GM23248 (cell line): ENCODE data around the gene STOX1. TPM values are rescaled to one million over a fixed set of nuclear protein-coding genes. Genes with fewer than 3 reads are reported as not detected.
"Not testable (repeated sequence)": the region's sequence is repeated elsewhere in the genome, so short reads cannot be mapped to it uniquely, and the experiment has no call there.

Source experiments
- DNase-seq: peaks from one replicate; pipeline ENCODE4 v3.0.0-alpha.2; 2015
- H2AFZ ChIP-seq: fragments of 200-600 bp; sonication (generic); 2 replicates; pipeline ENCODE4 v1.6.1; 2016; ENCODE audit warnings: antibody characterized with exemption
- H3F3A ChIP-seq: fragments of 200-600 bp; sonication (generic); 2 replicates; pipeline ENCODE4 v1.6.1; 2016; ENCODE audit warnings: mild to moderate bottlenecking, antibody characterized with exemption, mixed run types; ENCODE audit not compliant: insufficient read depth
- H3K27ac ChIP-seq: fragments of 200-600 bp; sonication (generic); 2 replicates; pipeline ENCODE4 v1.5.1; 2016; ENCODE audit warnings: mild to moderate bottlenecking
- H3K27me3 ChIP-seq: fragments of 200-600 bp; sonication (generic); replicated peaks from 2 replicates; pipeline ENCODE4 v1.6.1; 2016; ENCODE audit warnings: mild to moderate bottlenecking; ENCODE audit not compliant: insufficient read depth
- H3K36me3 ChIP-seq: fragments of 200-600 bp; sonication (generic); 2 replicates; pipeline ENCODE4 v1.6.1; 2016; ENCODE audit warnings: low read depth, mild to moderate bottlenecking
- H3K4me1 ChIP-seq: fragments of 200-600 bp; sonication (generic); 2 replicates; pipeline ENCODE4 v1.6.1; 2016; ENCODE audit warnings: mild to moderate bottlenecking; ENCODE audit not compliant: insufficient read depth
- H3K4me2 ChIP-seq: fragments of 200-600 bp; sonication (generic); one replicate; pipeline ENCODE4 v1.6.1; 2016; ENCODE audit warnings: mild to moderate bottlenecking; ENCODE audit not compliant: unreplicated experiment
- H3K4me3 ChIP-seq: fragments of 200-600 bp; sonication (generic); 2 replicates; pipeline ENCODE4 v1.5.1; 2016; ENCODE audit warnings: mild to moderate bottlenecking
- H3K79me2 ChIP-seq: fragments of 200-600 bp; sonication (generic); 2 replicates; pipeline ENCODE4 v1.6.1; 2016; ENCODE audit warnings: mild to moderate bottlenecking; ENCODE audit not compliant: insufficient read depth
- H3K9ac ChIP-seq: fragments of 200-600 bp; sonication (generic); 2 replicates; pipeline ENCODE4 v1.6.1; 2016; ENCODE audit warnings: mild to moderate bottlenecking
- H3K9me2 ChIP-seq: fragments of 200-600 bp; sonication (generic); 2 replicates; pipeline ENCODE4 v1.6.1; 2016; ENCODE audit warnings: mixed run types, mild to moderate bottlenecking, moderate library complexity; ENCODE audit not compliant: insufficient read depth
- H3K9me3 ChIP-seq: fragments of 200-600 bp; sonication (generic); one replicate; pipeline ENCODE4 v1.6.1; 2017; ENCODE audit warnings: low read depth
- H4K20me1 ChIP-seq: fragments of 200-600 bp; sonication (generic); 2 replicates; pipeline ENCODE4 v1.6.0; 2016; ENCODE audit not compliant: insufficient read depth
- EZH2 ChIP-seq: fragments of 200-600 bp; sonication (generic); IDR thresholded peaks from 2 replicates; pipeline ENCODE4 v1.6.1; 2018; ENCODE audit warnings: antibody characterized with exemption, mild to moderate bottlenecking; ENCODE audit not compliant: insufficient read depth, poor library complexity, severe bottlenecking
- EZH2phosphoT487 ChIP-seq: fragments of 200-600 bp; sonication (generic); IDR thresholded peaks from 2 replicates; pipeline ENCODE4 v1.6.1; 2018; ENCODE audit warnings: antibody characterized with exemption, moderate library complexity, mild to moderate bottlenecking, low read depth; ENCODE audit not compliant: insufficient read depth
- WGBS, 2 experiments: methylation state at CpG; one replicate each; pipeline ENCODE4 v1.1.6; 2015 to 2017; ENCODE audit warnings: low lambda C conversion rate in 2 of 2, low coverage in 1 of 2; ENCODE audit errors: missing lambda C conversion rate in 2 of 2; 5-methylcytosine and 5-hydroxymethylcytosine counted together
- in situ Hi-C: fragments of 300-500 bp; cut with MboI; formaldehyde crosslinking; loops from 2 replicates; pipeline ENCODE4 v1.15.0; 2020
- polyA plus RNA-seq: library from polyadenylated mRNA; unstranded; fragments of >200 nt; fragmentation: Nextera tagmentation; extraction: Ambion mirVana; gene quantifications from 2 replicates; pipeline ENCODE4 v1.2.1, GENCODE V29; 2016
- total RNA-seq: library from RNA; depleted of rRNA; stranded (reverse); fragments of >200 nt; shearing (Covaris generic); gene quantifications from 2 replicates; pipeline ENCODE4 v1.2.3, GENCODE V29; 2014

STOX1 gene
- total and polyA plus RNA-seq, 2 experiments from 2014 or later: not detected

GRCh38 chr10:68800211-68800610 lies 27.1 kb upstream of the STOX1 start:
- Histone ChIP-seq H3K4me3 (no peak overlapping the region), H2AFZ (no peak overlapping the region), H3K9me3 (no peaks in the 10 kb centered on the region), H3K4me1 (peaks cover 12% of the 10 kb centered on the region), H3K9me2 (no peaks in the 10 kb centered on the region), H4K20me1 (no peaks in the 10 kb centered on the region), H3K36me3 (no peaks in the 10 kb centered on the region), H3K27ac (no peak overlapping the region), H3F3A (no peaks in the 10 kb centered on the region; the same call in 1 of the 2 replicates), H3K27me3 (no peaks in the 10 kb centered on the region), H3K4me2 (no peak overlapping the region), H3K9ac (no peak overlapping the region), H3K79me2 (no peaks in the 10 kb centered on the region)
- no peak for TF ChIP-seq EZH2
- TF ChIP-seq EZH2phosphoT487: no peak
- 6 to 12% methylated on average over 2 of the region's 2 CpGs for WGBS, 2 experiments
- DNase-seq: no peak
- in situ Hi-C loops: no loop called here

GRCh38 chr10:68804692-68805091 lies 22.6 kb upstream of the STOX1 start:
- Histone ChIP-seq H2AFZ (no peak overlapping the region), H3K27me3 (no peaks in the 10 kb centered on the region), H3K36me3 (no peaks in the 10 kb centered on the region), H3K9me3 (no peaks in the 10 kb centered on the region), H4K20me1 (no peaks in the 10 kb centered on the region), H3K27ac (no peak overlapping the region), H3K9me2 (no peaks in the 10 kb centered on the region), H3K4me1 (no peaks in the 10 kb centered on the region), H3K4me2 (no peak overlapping the region), H3K4me3 (no peak overlapping the region), H3F3A (no peaks in the 10 kb centered on the region), H3K9ac (no peak overlapping the region), H3K79me2 (no peaks in the 10 kb centered on the region)
- 90 to 100% methylated on average over 1 of the region's 1 CpG for WGBS, 2 experiments
- DNase-seq: no peak
- in situ Hi-C loops: no loop called here
- TF ChIP-seq EZH2: no peak
- TF ChIP-seq EZH2phosphoT487: no peak

- H3K9me3 ChIP-seq, H4K20me1 ChIP-seq, H3K27me3 ChIP-seq, H3K4me1 ChIP-seq, H3K9ac ChIP-seq, H3K79me2 ChIP-seq, H2AFZ ChIP-seq, H3K4me2 ChIP-seq, in situ Hi-C loops, DNase-seq, H3K9me2 ChIP-seq, H3K36me3 ChIP-seq, H3K4me3 ChIP-seq, H3K27ac ChIP-seq, H3F3A ChIP-seq: not testable (repeated sequence)
- WGBS, 2 experiments: 70 to 74% methylated on average over 9 of the region's 9 CpGs
These were observed 16.5 kb upstream of the STOX1 start for GRCh38 chr10:68810830-68811229.

- Histone ChIP-seq H3K79me2 (no peaks in the 10 kb centered on the region), H3K27me3 (no peaks in the 10 kb centered on the region), H3K4me2 (no peak overlapping the region), H3F3A (no peaks in the 10 kb centered on the region), H4K20me1 (no peaks in the 10 kb centered on the region), H2AFZ (no peak overlapping the region), H3K4me1 (no peaks in the 10 kb centered on the region), H3K9ac (no peak overlapping the region), H3K36me3 (no peaks in the 10 kb centered on the region), H3K4me3 (no peak overlapping the region), H3K9me2 (no peaks in the 10 kb centered on the region), H3K9me3 (no peaks in the 10 kb centered on the region), H3K27ac (no peak overlapping the region)
- TF ChIP-seq EZH2: no peak
- TF ChIP-seq EZH2phosphoT487: no peak
- no peak for DNase-seq
- in situ Hi-C loops: no loop called here
- WGBS, 2 experiments: 90 to 92% methylated on average over 7 of the region's 7 CpGs
These were observed 15.9 kb upstream of the STOX1 start for GRCh38 chr10:68811314-68812009.

GRCh38 chr10:68812420-68812819 lies 14.9 kb upstream of the STOX1 start:
- in situ Hi-C loops: no loop called here
- DNase-seq: no peak
- TF ChIP-seq EZH2phosphoT487: no peak
- TF ChIP-seq EZH2: no peak
- WGBS, 2 experiments: 79 to 81% methylated on average over 4 of the region's 4 CpGs
- no peaks in the 10 kb centered on the region for H3K9me3 ChIP-seq
- no peak overlapping the region for H3K4me3 ChIP-seq
- no peaks in the 10 kb centered on the region for H3K79me2 ChIP-seq
- H3K9me2 ChIP-seq: no peaks in the 10 kb centered on the region
- H3K4me1 ChIP-seq: no peaks in the 10 kb centered on the region
- no peak overlapping the region for H2AFZ ChIP-seq
- H3K27ac ChIP-seq: no peak overlapping the region
- no peaks in the 10 kb centered on the region for H4K20me1 ChIP-seq
- no peaks in the 10 kb centered on the region for H3F3A ChIP-seq
- no peak overlapping the region for H3K4me2 ChIP-seq
- H3K9ac ChIP-seq: no peak overlapping the region
- no peaks in the 10 kb centered on the region for H3K36me3 ChIP-seq
- no peaks in the 10 kb centered on the region for H3K27me3 ChIP-seq
